ENCODE results near the gene FAM237B.

DNA sequence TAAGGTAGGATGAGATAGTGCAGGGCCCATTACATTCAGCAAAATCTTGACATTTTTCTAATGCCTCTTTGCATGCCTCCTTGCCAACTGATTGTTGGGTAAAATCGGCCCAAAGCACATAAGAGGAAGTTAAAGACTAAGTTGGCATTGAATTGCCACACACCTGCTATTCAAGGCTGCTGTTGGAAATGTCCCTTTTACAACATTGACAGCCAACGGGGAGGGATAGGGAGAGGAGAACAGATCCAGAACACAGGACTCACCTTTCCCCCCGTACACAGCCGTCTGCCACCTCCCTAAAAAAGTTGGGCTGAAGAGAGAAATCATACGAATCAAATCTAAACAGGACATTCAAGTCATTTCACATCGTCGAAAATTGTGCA, 695 bp downstream of the FAM237B start:
- TF ChIP-seq EZH2 (IDR thresholded peaks at IDR 0.05; ENCODE audit: low read depth, low read length, severe bottlenecking) (no peak), YY1 (IDR thresholded peaks at IDR 0.05; ENCODE audit: low read depth, low read length) (no peak), PHF8 (conservative IDR thresholded peaks at IDR 0.05; ENCODE audit: low read depth, low read length) (no peak), POLR2AphosphoS5 (IDR thresholded peaks at IDR 0.05; ENCODE audit: low read depth, low read length) (no peak)
- TF ChIP-seq, protein P1, sequence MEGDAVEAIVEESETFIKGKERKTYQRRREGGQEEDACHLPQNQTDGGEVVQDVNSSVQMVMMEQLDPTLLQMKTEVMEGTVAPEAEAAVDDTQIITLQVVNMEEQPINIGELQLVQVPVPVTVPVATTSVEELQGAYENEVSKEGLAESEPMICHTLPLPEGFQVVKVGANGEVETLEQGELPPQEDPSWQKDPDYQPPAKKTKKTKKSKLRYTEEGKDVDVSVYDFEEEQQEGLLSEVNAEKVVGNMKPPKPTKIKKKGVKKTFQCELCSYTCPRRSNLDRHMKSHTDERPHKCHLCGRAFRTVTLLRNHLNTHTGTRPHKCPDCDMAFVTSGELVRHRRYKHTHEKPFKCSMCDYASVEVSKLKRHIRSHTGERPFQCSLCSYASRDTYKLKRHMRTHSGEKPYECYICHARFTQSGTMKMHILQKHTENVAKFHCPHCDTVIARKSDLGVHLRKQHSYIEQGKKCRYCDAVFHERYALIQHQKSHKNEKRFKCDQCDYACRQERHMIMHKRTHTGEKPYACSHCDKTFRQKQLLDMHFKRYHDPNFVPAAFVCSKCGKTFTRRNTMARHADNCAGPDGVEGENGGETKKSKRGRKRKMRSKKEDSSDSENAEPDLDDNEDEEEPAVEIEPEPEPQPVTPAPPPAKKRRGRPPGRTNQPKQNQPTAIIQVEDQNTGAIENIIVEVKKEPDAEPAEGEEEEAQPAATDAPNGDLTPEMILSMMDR (IDR thresholded peaks at IDR 0.05; ENCODE audit: control extremely low read depth in 1 of 3, insufficient read depth in 1 of 3, low read depth in 1 of 3, low read length in 3 of 3), result no peak
